T-cell (primary cell): Measurements from ENCODE around the gene PTPRA. TPM values are rescaled to one million over a fixed set of nuclear protein-coding genes. Genes with fewer than 3 reads are reported as not detected.
A peak's percentile ranks its signal among the peaks of the same experiment; 100 is the strongest.

Experiments
- ATAC-seq, 4 experiments: fragments of 200-7000 bp in 3 of 4; fragments of 150-1000 bp in 1 of 4; cut with Tn5 transposase; replicated peaks in 1 of 4; 1 replicate in 3 of 4; 2 replicates in 1 of 4; pipeline ENCODE4 v1.10.0; 2021; ENCODE audit warnings: moderate library complexity in 3 of 4, mild to moderate bottlenecking in 2 of 4, moderate number of reproducible peaks in 1 of 4
- CTCF ChIA-PET, 2 donors: fragments of 300-600 bp; sonication (Branson Sonifier 250); formaldehyde crosslinking; loops; one replicate each; lab custom pipeline; 2022; ENCODE audit warnings: antibody characterized with exemption in 2 of 2; lab: Charles Lee
- POLR2A ChIA-PET, 2 donors: fragments of 300-600 bp; sonication (Branson Sonifier 250); formaldehyde crosslinking; loops; one replicate each; lab custom pipeline; 2022; ENCODE audit warnings: antibody characterized with exemption in 2 of 2; lab: Charles Lee
- DNase-seq, 35 experiments: peaks; one replicate each; pipeline versions ENCODE4 v3.0.0 to v3.0.0-alpha.2; 2013 to 2023
- H3K27ac ChIP-seq: one replicate; pipeline ENCODE4 v1.5.1; 2013; ENCODE audit warnings: low read length
- H3K27me3 ChIP-seq, 2 experiments: replicated peaks in 1 of 2; 1 replicate in 1 of 2; 2 replicates in 1 of 2; pipeline versions ENCODE4 v1.6.1 to v1.7.0; 2013; ENCODE audit warnings: low read length in 1 of 2, mixed read lengths in 1 of 2; ENCODE audit not compliant: control insufficient read depth in 2 of 2, insufficient read depth in 2 of 2; ENCODE audit errors: extremely low read depth in 1 of 2
- H3K36me3 ChIP-seq, 2 donors: 1 replicate in 1 of 2; 2 replicates in 1 of 2; pipeline versions ENCODE4 v1.6.1 to v1.7.0; 2013; ENCODE audit warnings: low read length in 1 of 2; ENCODE audit not compliant: control insufficient read depth in 2 of 2, insufficient read depth in 1 of 2; ENCODE audit errors: extremely low read depth in 1 of 2
- H3K4me1 ChIP-seq, 2 experiments: 1 replicate in 1 of 2; 2 replicates in 1 of 2; pipeline versions ENCODE4 v1.6.1 to v1.7.0; 2013; ENCODE audit warnings: low read length in 2 of 2, mixed read lengths in 1 of 2; ENCODE audit not compliant: insufficient read depth in 2 of 2, control insufficient read depth in 1 of 2; ENCODE audit errors: extremely low read depth in 1 of 2
- H3K4me3 ChIP-seq, 2 donors: 1 replicate in 1 of 2; 2 replicates in 1 of 2; pipeline versions ENCODE4 v1.5.1 to v1.7.0; 2013; ENCODE audit warnings: mild to moderate bottlenecking in 2 of 2, low read length in 1 of 2, moderate library complexity in 1 of 2; ENCODE audit not compliant: control insufficient read depth in 1 of 2; ENCODE audit errors: extremely low read depth in 1 of 2
- H3K9me3 ChIP-seq: 2 replicates; pipeline ENCODE4 v1.7.0; 2013
- H3K27ac Mint-ChIP-seq, 2 donors: one replicate each; pipeline ENCODE4 v1.8.0; 2020 to 2021; ENCODE audit warnings: mild to moderate bottlenecking in 2 of 2, mixed read lengths in 2 of 2
- H3K27me3 Mint-ChIP-seq, 2 donors: one replicate each; pipeline ENCODE4 v1.8.0; 2021 to 2022; ENCODE audit warnings: mixed read lengths in 2 of 2
- H3K36me3 Mint-ChIP-seq: one replicate; pipeline ENCODE4 v1.8.0; 2021; ENCODE audit warnings: mixed read lengths
- H3K4me1 Mint-ChIP-seq, 3 donors: one replicate each; pipeline ENCODE4 v1.8.0; 2020 to 2022; ENCODE audit warnings: mixed read lengths in 3 of 3, mild to moderate bottlenecking in 1 of 3
- H3K4me3 Mint-ChIP-seq, 3 donors: one replicate each; pipeline ENCODE4 v1.8.0; 2020 to 2022; ENCODE audit warnings: mild to moderate bottlenecking in 3 of 3, mixed read lengths in 3 of 3, moderate library complexity in 3 of 3
- H3K9me3 Mint-ChIP-seq, 3 donors: one replicate each; pipeline ENCODE4 v1.8.0; 2020 to 2022; ENCODE audit warnings: mixed read lengths in 3 of 3
- WGBS: methylation state at CpG from one replicate; pipeline ENCODE4 v1.1.5; 2013; ENCODE audit warnings: missing lambda C conversion rate; ENCODE audit not compliant: insufficient coverage; 5-methylcytosine and 5-hydroxymethylcytosine counted together
- total RNA-seq, 35 experiments: library from RNA in 6 of 35; stranded (reverse) in 6 of 35; fragments of 120-200 nt in 1 of 35; gene quantifications; one replicate each; pipeline versions ENCODE4 v1.2.1 to v1.2.4 and lab custom pipeline; 2013 to 2026

PTPRA gene
- total RNA-seq, 5 donors from 2014 or later (not counting 1 experiment from before 2014, with no cell fraction given): 66.2 to 98.6 (median 71.5) TPM

DNA sequence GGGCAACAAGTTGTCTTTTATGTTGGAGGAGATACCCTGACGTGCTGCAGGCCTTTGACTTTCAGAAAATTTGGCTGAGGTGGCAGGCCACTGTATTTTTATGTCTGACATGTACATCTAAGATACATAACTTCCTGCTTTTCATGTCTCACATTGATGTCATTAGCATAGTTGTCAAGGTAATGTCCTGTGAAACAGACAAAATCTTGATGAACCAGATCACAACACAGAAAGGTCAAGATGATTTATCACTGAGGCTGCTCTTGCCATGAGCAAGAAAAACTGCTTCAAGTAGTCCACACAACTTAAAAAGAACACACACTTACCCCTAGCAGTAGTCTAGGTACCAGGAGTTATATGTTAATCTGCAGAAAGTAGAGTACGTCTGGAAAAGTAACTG, 120.0 kb downstream of the PTPRA start:
- WGBS: 100% methylated on average over 1 of the region's 2 CpGs
- Mint-ChIP-seq H3K9me3 (no peaks in the 10 kb centered on the region), H3K36me3 (peaks cover 66% of the 10 kb centered on the region), H3K4me3 (no peak overlapping the region), H3K4me1 (no peaks in the 10 kb centered on the region), H3K27ac (no peak overlapping the region), H3K27me3 (no peaks in the 10 kb centered on the region)
- ChIA-PET POLR2A (no interaction called here), CTCF (interaction anchor here in 1 of 2 donors (0.7 kb wide), 1 partner anchor 19 kb away, joined by 3 read pairs; no protein-coding TSS in a partner anchor)
- ATAC-seq (no peak), DNase-seq (no peak)
- Histone ChIP-seq H3K27ac (no peak overlapping the region), H3K27me3 (no peaks in the 10 kb centered on the region), H3K36me3 (peaks cover 11 to 69% of the 10 kb centered on the region in 2 donors), H3K4me3 (no peak overlapping the region), H3K4me1 (no peaks in the 10 kb centered on the region), H3K9me3 (no peaks in the 10 kb centered on the region)

- H3K27me3 Mint-ChIP-seq: no peaks in the 10 kb centered on the region
- no CpG with 5 or more reads among the region's 2 CpGs for WGBS
- peaks cover 54% of the 10 kb centered on the region for H3K36me3 Mint-ChIP-seq
- no peaks in the 10 kb centered on the region for H3K27me3 ChIP-seq
- no peak overlapping the region for H3K27ac ChIP-seq
- DNase-seq (no peak), ATAC-seq (no peak)
- H3K4me1 ChIP-seq: no peaks in the 10 kb centered on the region
- H3K4me3 ChIP-seq: no peak overlapping the region
- no peak overlapping the region for H3K4me3 Mint-ChIP-seq
- ChIA-PET POLR2A (no interaction called here), CTCF (no interaction called here)
- H3K9me3 Mint-ChIP-seq: no peaks in the 10 kb centered on the region
- no peaks in the 10 kb centered on the region for H3K4me1 Mint-ChIP-seq
- peaks cover 4 to 45% of the 10 kb centered on the region in 2 donors for H3K36me3 ChIP-seq
- no peaks in the 10 kb centered on the region for H3K9me3 ChIP-seq
- no peak overlapping the region for H3K27ac Mint-ChIP-seq
These were observed 122.5 kb downstream of the PTPRA start for GRCh38 chr20:2995796-2996195.

- Histone ChIP-seq H3K4me3 (no peak overlapping the region), H3K27ac (no peak overlapping the region), H3K4me1 (no peaks in the 10 kb centered on the region), H3K27me3 (no peaks in the 10 kb centered on the region), H3K36me3 (peaks cover under 1 to 20% of the 10 kb centered on the region in 2 donors), H3K9me3 (no peaks in the 10 kb centered on the region)
- H3K9me3 Mint-ChIP-seq: no peaks in the 10 kb centered on the region
- DNase-seq (no peak), ATAC-seq (no peak)
- H3K27ac Mint-ChIP-seq: no peak overlapping the region
- ChIA-PET POLR2A (no interaction called here), CTCF (no interaction called here)
- H3K4me3 Mint-ChIP-seq: no peak overlapping the region
- peaks cover 38% of the 10 kb centered on the region for H3K36me3 Mint-ChIP-seq
- no peaks in the 10 kb centered on the region for H3K27me3 Mint-ChIP-seq
- H3K4me1 Mint-ChIP-seq: no peaks in the 10 kb centered on the region
These were observed 125.4 kb downstream of the PTPRA start for GRCh38 chr20:2998728-2999127.

GRCh38 chr20:3000852-3001523, 127.7 kb downstream of the PTPRA start:
- peaks cover 27% of the 10 kb centered on the region for H3K36me3 Mint-ChIP-seq
- POLR2A ChIA-PET: interaction anchor here in 1 of 2 donors (0.6 kb wide), 1 partner anchor 47 kb away, joined by 3 read pairs; no protein-coding TSS in a partner anchor

GRCh38 chr20:3003416-3003815, 130.1 kb downstream of the PTPRA start:
- Histone ChIP-seq H3K4me3 (no peak overlapping the region), H3K4me1 (no peaks in the 10 kb centered on the region), H3K36me3 (peaks cover 2 to 38% of the 10 kb centered on the region in 2 donors), H3K9me3 (no peaks in the 10 kb centered on the region), H3K27ac (no peak overlapping the region), H3K27me3 (no peaks in the 10 kb centered on the region)
- no peaks in the 10 kb centered on the region for H3K9me3 Mint-ChIP-seq
- WGBS: no CpG with 5 or more reads among the region's 2 CpGs
- no peaks in the 10 kb centered on the region for H3K27me3 Mint-ChIP-seq
- ATAC-seq (no peak), DNase-seq (no peak)
- peaks cover 34% of the 10 kb centered on the region for H3K36me3 Mint-ChIP-seq
- no peak overlapping the region for H3K27ac Mint-ChIP-seq
- CTCF ChIA-PET: no interaction called here
- no peak overlapping the region for H3K4me3 Mint-ChIP-seq
- POLR2A ChIA-PET: no interaction called here
- H3K4me1 Mint-ChIP-seq: no peaks in the 10 kb centered on the region

More at GRCh38 chr20:3000852-3001523, 127.7 kb downstream of the PTPRA start:
- CTCF ChIA-PET: interaction anchor here (0.5 to 1.3 kb wide), 10 partner anchors 20 to 480 kb away, joined by 3 to 5 read pairs (median 3); no protein-coding TSS in a partner anchor
- H3K4me3 Mint-ChIP-seq: no peak overlapping the region
- no peak overlapping the region for H3K27ac ChIP-seq
- no peak overlapping the region for H3K4me3 ChIP-seq
- peaks cover 2 to 18% of the 10 kb centered on the region in 2 donors for H3K36me3 ChIP-seq
- H3K9me3 Mint-ChIP-seq: no peaks in the 10 kb centered on the region
- no peaks in the 10 kb centered on the region for H3K27me3 ChIP-seq
- no peaks in the 10 kb centered on the region for H3K4me1 Mint-ChIP-seq
- ATAC-seq (peak; percentile 71 to 74 (median 72)), DNase-seq (peak in 9 of 35 experiments; percentile 2 to 65 (median 12))
- no peaks in the 10 kb centered on the region for H3K27me3 Mint-ChIP-seq
- 87% methylated on average over 5 of the region's 7 CpGs for WGBS
- no peaks in the 10 kb centered on the region for H3K9me3 ChIP-seq
- H3K4me1 ChIP-seq: no peaks in the 10 kb centered on the region
- H3K27ac Mint-ChIP-seq: no peak overlapping the region

- H3K9me3 Mint-ChIP-seq: no peaks in the 10 kb centered on the region
- H3K27me3 ChIP-seq: no peaks in the 10 kb centered on the region
- peaks cover 5 to 58% of the 10 kb centered on the region in 2 donors for H3K36me3 ChIP-seq
- WGBS: 0% methylated on average over 1 of the region's 1 CpG
- peaks cover 0 to 6% (median 3%) of the 10 kb centered on the region in 3 donors for H3K4me1 Mint-ChIP-seq
- DNase-seq: no peak
- H3K9me3 ChIP-seq: no peaks in the 10 kb centered on the region
- no peak overlapping the region for H3K4me3 Mint-ChIP-seq
- POLR2A ChIA-PET: interaction anchor here in 1 of 2 donors (0.5 kb wide), 1 partner anchor 111 kb away, joined by 3 read pairs; no protein-coding TSS in a partner anchor
- no peak overlapping the region for H3K4me3 ChIP-seq
- H3K27ac ChIP-seq: no peak overlapping the region
- peak in 3 of 4 experiments; percentile 28 to 51 (median 40) for ATAC-seq
- peaks cover 40% of the 10 kb centered on the region for H3K36me3 Mint-ChIP-seq
- CTCF ChIA-PET: interaction anchor here in 1 of 2 donors (0.6 kb wide), 1 partner anchor 1894 kb away, joined by 5 read pairs; no protein-coding TSS in a partner anchor
- H3K27me3 Mint-ChIP-seq: no peaks in the 10 kb centered on the region
- H3K4me1 ChIP-seq: no peaks in the 10 kb centered on the region
- H3K27ac Mint-ChIP-seq: peak overlapping the region in 1 of 2 donors; percentile 13
These were observed 137.9 kb downstream of the PTPRA start for GRCh38 chr20:3010985-3011723.
